Right lobe of liver (tissue), 4 donors: Measurements from ENCODE around the gene C12orf42.

Experiments
- POLR2A ChIP-seq: fragments of 450-650 bp; IDR thresholded peaks from one replicate; pipeline ENCODE4 v1.6.1; 2017; ENCODE audit warnings: antibody characterized with exemption, mild to moderate bottlenecking
- TF ChIP-seq, protein P1 (sequence below), 4 donors: fragments of 200-600 bp in 3 of 4; fragments of 450-650 bp in 1 of 4; IDR thresholded peaks; one replicate each; pipeline versions ENCODE4 v1.5.1 to v1.8.0; 2016 to 2022; ENCODE audit warnings: antibody characterized with exemption in 4 of 4, mild to moderate bottlenecking in 2 of 4
- donor health status: DM: no; HTN: no; CAD: no.
- donor health status: DM: no; HTN: no; CAD: no.
- donor health status: DM: no; HTN: yes; CAD: no.

DNA sequence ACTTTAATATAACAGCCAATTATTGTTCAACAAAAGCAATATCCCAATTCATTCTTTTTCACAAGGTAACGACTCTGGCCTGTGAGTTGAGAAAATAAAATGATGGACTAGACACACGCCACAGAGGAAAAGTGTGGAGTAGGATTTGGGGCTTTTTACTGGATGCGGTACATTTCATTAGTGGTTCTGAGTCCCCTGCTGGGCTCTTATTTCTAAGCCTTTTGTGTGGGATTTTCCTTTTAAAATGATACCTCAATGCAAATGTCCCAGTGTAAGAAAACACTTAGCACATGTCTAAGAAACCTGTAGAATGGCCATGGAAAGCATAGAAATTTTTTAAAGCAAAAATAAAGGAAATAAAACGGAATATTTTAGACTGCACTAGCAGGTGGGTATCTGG lies 73.4 kb downstream of the C12orf42 start:
- TF ChIP-seq POLR2A, result no peak
- TF ChIP-seq, protein P1, sequence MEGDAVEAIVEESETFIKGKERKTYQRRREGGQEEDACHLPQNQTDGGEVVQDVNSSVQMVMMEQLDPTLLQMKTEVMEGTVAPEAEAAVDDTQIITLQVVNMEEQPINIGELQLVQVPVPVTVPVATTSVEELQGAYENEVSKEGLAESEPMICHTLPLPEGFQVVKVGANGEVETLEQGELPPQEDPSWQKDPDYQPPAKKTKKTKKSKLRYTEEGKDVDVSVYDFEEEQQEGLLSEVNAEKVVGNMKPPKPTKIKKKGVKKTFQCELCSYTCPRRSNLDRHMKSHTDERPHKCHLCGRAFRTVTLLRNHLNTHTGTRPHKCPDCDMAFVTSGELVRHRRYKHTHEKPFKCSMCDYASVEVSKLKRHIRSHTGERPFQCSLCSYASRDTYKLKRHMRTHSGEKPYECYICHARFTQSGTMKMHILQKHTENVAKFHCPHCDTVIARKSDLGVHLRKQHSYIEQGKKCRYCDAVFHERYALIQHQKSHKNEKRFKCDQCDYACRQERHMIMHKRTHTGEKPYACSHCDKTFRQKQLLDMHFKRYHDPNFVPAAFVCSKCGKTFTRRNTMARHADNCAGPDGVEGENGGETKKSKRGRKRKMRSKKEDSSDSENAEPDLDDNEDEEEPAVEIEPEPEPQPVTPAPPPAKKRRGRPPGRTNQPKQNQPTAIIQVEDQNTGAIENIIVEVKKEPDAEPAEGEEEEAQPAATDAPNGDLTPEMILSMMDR (IDR thresholded peaks at IDR 0.05), result no peak
